OCI-LY3 (cell line): ENCODE results near the gene AP1S1.

Experiments used
- H2AFZ ChIP-seq: fragments of 200-600, 300-600 bp; shearing (Covaris generic); 2 replicates; pipeline ENCODE4 v1.6.0; 2014; ENCODE audit warnings: antibody characterized with exemption, low read depth, low read length
- H3K27ac ChIP-seq: fragments of 200-600, 300-600 bp; sonication (generic); 2 replicates; pipeline ENCODE4 v1.5.1; 2014; ENCODE audit warnings: mild to moderate bottlenecking, low read length, moderate library complexity, mixed read lengths
- H3K27me3 ChIP-seq: fragments of 200-600, 300-600 bp; sonication (generic); 2 replicates; pipeline ENCODE4 v1.6.1; 2014; ENCODE audit warnings: low read depth, low read length, mixed read lengths
- H3K36me3 ChIP-seq: fragments of 200-600, 300-600 bp; sonication (generic); replicated peaks from 2 replicates; pipeline ENCODE3; 2014; ENCODE audit warnings: low read depth, low read length, mixed read lengths
- H3K4me1 ChIP-seq: fragments of 300-600, 200-600 bp; sonication (generic); 2 replicates; pipeline ENCODE4 v1.6.1; 2014; ENCODE audit warnings: low read length, mixed read lengths
- H3K4me2 ChIP-seq: fragments of 200-600, 300-600 bp; sonication (generic); 2 replicates; pipeline ENCODE4 v1.6.1; 2014; ENCODE audit warnings: low read length, mixed read lengths
- H3K4me3 ChIP-seq: fragments of 300-600, 200-600 bp; sonication (generic); 2 replicates; pipeline ENCODE4 v1.5.1; 2014; ENCODE audit warnings: antibody characterized with exemption, mild to moderate bottlenecking, low read length, moderate library complexity
- H3K79me2 ChIP-seq: fragments of 300-600, 200-600 bp; shearing (Covaris generic); 2 replicates; pipeline ENCODE4 v1.6.1; 2014; ENCODE audit warnings: mild to moderate bottlenecking, low read length, mixed read lengths
- H3K9ac ChIP-seq: fragments of 300-600, 200-600 bp; shearing (Covaris generic); 2 replicates; pipeline ENCODE4 v1.6.0; 2014; ENCODE audit warnings: mild to moderate bottlenecking, low read length, moderate library complexity
- H3K9me3 ChIP-seq: fragments of 200-600, 300-600 bp; shearing (Covaris generic); 2 replicates; pipeline ENCODE4 v1.6.1; 2014; ENCODE audit warnings: low read length, mixed read lengths; ENCODE audit not compliant: insufficient read depth
- H4K20me1 ChIP-seq: fragments of 200-600, 300-600 bp; sonication (generic); 2 replicates; pipeline ENCODE4 v1.6.1; 2016; ENCODE audit warnings: low read length, mixed read lengths; ENCODE audit not compliant: insufficient read depth
- CTCF ChIP-seq: fragments of 200-600, 300-600 bp; sonication (generic); IDR thresholded peaks from 2 replicates; pipeline ENCODE4 v1.5.1; 2014; ENCODE audit warnings: antibody characterized with exemption, low read length, low read depth
- EZH2phosphoT487 ChIP-seq: fragments of 200-600 bp; shearing (Covaris generic); IDR thresholded peaks from 2 replicates; pipeline ENCODE4 v1.6.1; 2018; ENCODE audit warnings: antibody characterized with exemption, mixed run types, low read depth

The AP1S1 gene

GRCh38 chr7:101124376-101125056, 29.8 kb upstream of the AP1S1 start:
- Histone ChIP-seq H3K27me3 (peaks cover 8% of the 10 kb centered on the region; the same call in 1 of the 2 replicates), H3K79me2 (no peaks in the 10 kb centered on the region), H4K20me1 (no peaks in the 10 kb centered on the region), H3K36me3 (no peaks in the 10 kb centered on the region), H3K27ac (no peak overlapping the region), H3K4me3 (no peak overlapping the region), H3K4me1 (peaks cover 7% of the 10 kb centered on the region; the same call in 1 of the 2 replicates), H3K4me2 (no peak overlapping the region), H3K9ac (no peak overlapping the region), H3K9me3 (no peaks in the 10 kb centered on the region), H2AFZ (no peak overlapping the region)
- TF ChIP-seq CTCF = no peak
- no peak for TF ChIP-seq EZH2phosphoT487

GRCh38 chr7:101125989-101126650, 28.2 kb upstream of the AP1S1 start:
- peaks cover 7% of the 10 kb centered on the region; the same call in 1 of the 2 replicates for H3K4me1 ChIP-seq
- H3K36me3 ChIP-seq = no peaks in the 10 kb centered on the region
- no peak overlapping the region for H3K4me2 ChIP-seq
- H3K27ac ChIP-seq = no peak overlapping the region
- H3K27me3 ChIP-seq = peaks cover 8% of the 10 kb centered on the region; the same call in 1 of the 2 replicates
- H4K20me1 ChIP-seq = no peaks in the 10 kb centered on the region
- no peak overlapping the region for H3K4me3 ChIP-seq
- H3K9me3 ChIP-seq = no peaks in the 10 kb centered on the region
- TF ChIP-seq CTCF (no peak), EZH2phosphoT487 (no peak)
- no peak overlapping the region for H3K9ac ChIP-seq
- H3K79me2 ChIP-seq = no peaks in the 10 kb centered on the region
- no peak overlapping the region for H2AFZ ChIP-seq

- Histone ChIP-seq H3K36me3 (no peaks in the 10 kb centered on the region), H3K27me3 (peaks cover 8% of the 10 kb centered on the region; the same call in 1 of the 2 replicates), H3K9ac (no peak within 1 kb of the TSS), H4K20me1 (no peaks in the 10 kb centered on the region), H3K79me2 (no peaks in the 10 kb centered on the region), H2AFZ (no peak within 1 kb of the TSS), H3K4me1 (peaks cover 7% of the 10 kb centered on the region; the same call in 1 of the 2 replicates), H3K4me2 (no peak within 1 kb of the TSS), H3K9me3 (no peaks in the 10 kb centered on the region), H3K4me3 (no peak within 1 kb of the TSS), H3K27ac (no peak within 1 kb of the TSS)
- TF ChIP-seq CTCF (no peak), EZH2phosphoT487 (no peak)
Observed at GRCh38 chr7:101126651-101127459, 27.4 kb upstream of the AP1S1 start, which contains the start of gene SERPINE1. TSS of gene SERPINE1 (plus strand) at chr7:101127104. CDS start at chr7:101128394, 1,290 bp downstream.
